C1 segment of cervical spinal cord (tissue), 14 donors: ENCODE measurements around the gene RYR3.
A peak's percentile ranks its signal among the peaks of the same experiment; 100 is the strongest.

ENCODE experiments used
- DNase-seq, 14 donors: peaks; one replicate each; lab custom pipeline; 2025; lab: John Stamatoyannopoulos, UW

The RYR3 gene

DNA sequence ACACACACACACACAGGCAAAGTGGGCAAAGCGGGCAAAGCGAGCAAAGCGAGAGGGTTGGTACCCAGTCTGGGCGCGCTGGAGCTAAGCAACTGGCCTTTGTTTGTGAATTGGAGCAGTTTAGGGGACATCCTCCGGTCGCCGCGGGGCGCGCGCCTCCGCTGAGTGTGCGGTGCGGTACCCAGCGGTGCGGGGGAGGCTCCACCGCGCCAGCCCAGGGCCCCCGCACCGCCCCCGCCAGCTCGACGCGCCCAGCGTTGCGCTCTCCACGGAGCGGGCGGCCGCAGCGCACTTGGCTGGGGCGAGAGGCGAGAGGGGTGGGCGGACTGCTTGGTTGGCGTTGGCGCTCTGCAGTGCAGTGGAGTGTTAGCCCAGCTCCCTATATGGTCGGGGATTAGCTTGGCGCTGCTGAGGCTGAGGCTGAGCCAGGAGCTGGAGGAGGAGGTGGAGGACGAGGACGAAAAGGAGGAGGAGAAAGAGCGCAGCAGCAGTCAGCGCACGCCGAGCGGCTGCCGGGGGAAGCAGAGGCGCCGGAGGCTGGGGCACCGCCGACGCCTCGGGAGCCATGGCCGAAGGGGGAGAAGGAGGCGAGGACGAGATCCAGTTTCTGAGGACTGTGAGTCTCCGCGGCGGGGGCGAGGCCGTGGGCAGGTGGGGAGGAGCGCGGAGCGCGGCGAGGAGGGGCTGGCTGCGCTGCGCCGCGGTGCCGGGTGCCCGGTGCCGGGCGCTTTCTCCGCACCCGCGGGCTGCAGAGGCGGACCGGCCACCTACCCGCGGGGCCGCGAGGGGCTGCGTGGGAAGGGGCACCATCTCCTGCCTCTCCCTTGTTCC lies at the start of gene RYR3:
Gene RYR3 (plus strand): TSS at position 487 of the 831 bp plus-strand sequence. CDS start 79 bp downstream, at position 566.
- DNase-seq = peak in 3 of 14 donors; percentile 38 to 60 (median 58)

- DNase-seq = no peak
Observed at GRCh38 chr15:33262306-33262705, 48.5 kb upstream of the RYR3 start.

DNA sequence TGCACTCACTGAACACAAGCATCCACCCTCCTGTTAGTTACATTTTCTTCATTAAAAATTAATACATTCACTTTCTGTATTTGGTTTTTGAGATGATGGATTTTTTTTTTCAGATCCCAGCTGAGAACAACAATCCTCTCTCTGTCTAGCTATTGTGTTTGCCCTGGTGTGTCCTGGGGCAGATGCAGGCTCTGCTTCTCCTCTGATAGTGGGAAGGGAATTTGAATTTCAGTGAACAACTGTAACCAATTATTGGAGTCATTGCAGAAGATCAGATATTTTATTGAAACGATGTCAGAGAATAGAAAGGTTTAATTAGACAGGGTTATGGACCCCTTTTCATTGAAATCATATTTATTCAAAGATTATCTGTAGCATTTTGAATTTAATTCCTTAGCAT lies 33.1 kb upstream of the RYR3 start:
- DNase-seq = no peak

DNA sequence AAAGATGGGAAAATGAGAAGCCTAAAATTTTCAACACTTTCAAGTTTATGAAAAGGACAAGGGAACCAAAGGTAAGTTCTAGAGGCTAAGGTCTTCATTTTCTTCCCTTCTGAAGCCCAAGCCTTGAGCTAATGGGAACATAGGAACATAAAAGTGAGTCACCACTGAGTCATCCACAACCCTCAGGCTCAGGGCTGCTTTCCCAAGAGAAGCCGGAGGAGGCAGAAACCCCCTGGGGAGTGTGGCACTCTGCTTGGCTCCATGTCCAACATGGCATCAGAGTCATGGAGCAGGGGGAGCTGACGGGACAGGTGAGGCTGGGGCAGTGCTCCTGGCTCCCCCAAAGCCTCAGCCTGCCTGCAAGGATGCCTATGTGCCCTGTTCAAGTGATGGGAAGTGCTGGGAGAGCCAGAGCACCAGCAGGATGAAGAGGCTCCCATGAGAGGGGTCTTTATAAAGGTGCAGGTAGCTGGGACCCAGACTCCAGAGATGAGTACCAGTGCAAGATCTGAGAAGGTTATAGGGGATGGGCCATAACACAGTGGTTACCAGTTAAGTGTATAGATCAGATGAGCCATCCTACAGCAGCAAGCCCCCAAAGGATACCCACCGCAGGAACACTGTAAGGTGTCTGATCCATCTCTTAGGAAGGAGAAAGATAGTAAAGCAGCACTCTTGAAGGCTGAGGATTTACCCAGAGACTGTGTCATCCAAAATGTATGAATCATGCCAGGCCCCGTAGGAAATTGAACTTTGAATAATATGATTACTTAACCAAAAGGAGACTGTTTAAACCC lies 31.8 kb upstream of the RYR3 start:
- DNase-seq = no peak

- no peak for DNase-seq
Observed at GRCh38 chr15:33279613-33280205, 31.1 kb upstream of the RYR3 start.

- no peak for DNase-seq
Observed at GRCh38 chr15:33282226-33283020, 28.3 kb upstream of the RYR3 start.

DNA sequence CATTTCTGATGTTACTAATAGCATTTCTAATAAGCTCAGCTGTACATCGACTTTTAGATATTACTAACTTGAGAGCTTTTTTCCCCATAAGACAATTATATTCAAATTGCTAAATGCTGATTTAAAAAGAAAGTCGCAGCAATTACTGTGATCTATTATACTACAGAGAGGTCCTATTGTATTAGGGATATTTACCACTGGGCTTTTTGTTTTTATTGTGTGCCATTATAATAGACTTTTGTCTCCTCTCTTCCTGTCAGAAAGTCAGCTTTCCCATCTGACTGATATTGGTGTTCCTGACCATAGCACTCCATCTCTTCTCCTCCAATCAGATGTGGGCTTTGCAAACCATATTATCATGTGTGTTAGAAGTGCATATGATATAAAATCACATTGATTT lies 27.2 kb upstream of the RYR3 start:
- DNase-seq = no peak

DNA sequence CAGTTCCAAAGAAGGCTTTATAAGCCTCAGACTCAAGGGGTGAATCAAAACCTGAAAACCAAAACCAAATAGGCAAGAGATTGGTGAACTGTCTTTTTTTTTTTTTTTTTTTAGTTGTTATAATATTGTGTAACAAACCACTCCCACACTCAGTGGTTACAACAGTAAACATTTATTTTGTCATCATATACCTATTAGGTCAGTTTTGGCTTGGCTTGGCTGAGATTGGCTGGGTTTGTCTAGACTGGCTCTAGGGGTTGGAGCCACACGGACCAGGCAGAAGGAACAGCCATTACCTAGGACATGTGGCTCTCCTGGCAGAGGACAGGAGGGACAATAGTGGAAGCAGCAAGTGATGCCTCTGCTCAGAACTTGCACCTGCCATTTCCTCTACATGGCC lies 26.4 kb upstream of the RYR3 start:
- no peak for DNase-seq

DNA sequence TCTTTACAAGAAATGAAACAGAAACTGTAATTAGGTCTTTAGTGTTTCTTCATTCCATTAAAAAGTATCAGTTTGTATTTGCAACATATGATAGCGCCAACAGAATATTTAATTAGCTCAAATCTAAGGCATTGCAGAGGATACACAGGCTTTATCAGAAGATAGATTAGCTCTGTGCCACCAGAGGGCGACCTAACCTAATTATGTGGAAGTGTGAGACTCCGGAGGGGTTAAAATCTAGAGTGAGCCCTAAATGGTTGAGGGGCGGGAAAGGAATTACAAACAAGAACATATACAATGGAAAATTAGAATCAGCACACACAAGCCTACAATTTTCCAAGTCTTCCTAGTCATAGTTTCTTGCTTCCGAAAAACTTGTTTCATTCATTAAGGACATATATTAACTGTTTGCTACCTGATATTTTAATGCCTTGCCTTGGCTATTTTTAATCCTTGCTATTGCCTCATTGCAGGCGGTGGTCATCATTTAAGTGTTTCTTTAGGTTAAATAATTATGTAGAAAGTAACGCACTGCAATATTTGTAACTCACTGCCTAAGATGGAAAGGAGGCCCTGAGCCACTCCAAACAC lies 18.0 kb upstream of the RYR3 start:
- peak in 5 of 14 donors; percentile 5 to 28 (median 12) for DNase-seq

DNA sequence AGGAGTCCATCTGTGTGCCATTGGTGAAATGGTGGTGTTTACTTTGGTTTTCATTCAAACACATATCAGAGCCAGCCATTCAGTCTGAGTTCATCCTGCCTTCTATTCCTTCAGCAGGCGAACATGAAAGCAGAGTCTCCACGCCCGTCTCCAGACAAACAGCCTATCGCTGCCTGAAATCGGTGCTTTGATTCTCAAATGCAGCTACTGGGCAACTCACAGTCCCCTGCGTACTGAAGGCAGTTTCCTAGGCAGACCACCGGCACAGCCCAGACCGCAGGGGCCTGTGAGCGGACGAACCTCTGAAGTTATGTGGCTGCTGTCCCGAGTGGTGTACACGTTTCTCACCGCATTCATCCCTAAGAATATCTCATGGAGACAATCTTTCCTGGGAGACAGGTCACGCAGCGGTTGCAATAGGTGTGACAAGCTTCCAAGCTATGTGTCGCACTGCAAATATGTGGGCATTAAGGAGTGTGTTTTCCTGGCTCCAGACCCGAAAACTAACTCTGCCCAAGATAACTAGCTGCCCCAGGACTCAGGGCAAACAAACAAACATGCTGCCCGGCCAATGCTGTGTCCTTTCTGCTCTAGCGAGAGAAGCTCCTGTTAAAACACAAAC lies 16.9 kb upstream of the RYR3 start:
- peak in 2 of 14 donors; percentile 6 to 37 for DNase-seq

DNA sequence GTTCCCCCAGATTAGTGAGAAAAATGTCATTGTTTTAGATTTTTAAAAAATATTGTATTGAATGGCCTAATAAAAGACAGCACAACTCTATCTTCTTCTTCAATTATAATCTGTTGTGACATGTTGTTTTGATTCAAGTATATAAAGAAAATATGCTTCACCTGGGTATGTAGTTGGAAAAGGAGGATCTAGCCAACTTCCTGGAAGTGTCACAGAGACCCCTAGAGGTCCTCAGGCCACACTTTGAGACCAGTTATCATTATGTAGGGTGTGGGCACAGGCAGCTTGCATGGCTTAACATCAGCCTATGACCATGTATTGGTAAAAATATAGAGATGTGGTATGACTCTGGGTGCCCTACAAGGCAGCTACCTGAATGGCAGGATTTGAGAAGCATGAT lies 14.7 kb upstream of the RYR3 start:
- no peak for DNase-seq

DNA sequence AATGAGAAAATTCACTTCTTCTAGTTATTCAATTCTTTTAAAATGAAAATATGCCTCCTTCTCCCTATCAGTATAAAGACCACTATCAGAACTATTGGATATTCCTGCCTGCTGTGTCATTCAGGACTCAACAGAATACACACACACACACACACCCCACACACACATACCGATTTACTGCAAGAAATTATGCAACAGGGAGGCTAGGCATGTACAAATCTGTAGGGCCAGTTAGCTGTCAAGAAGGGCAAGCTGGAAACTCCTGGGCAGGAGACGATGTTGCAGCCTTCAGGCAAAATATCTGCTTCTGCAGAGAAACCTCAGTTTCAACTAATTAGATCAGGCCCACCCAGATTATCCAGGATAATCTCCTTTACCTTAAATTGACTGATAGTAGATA lies 13.9 kb upstream of the RYR3 start:
- DNase-seq = no peak

DNA sequence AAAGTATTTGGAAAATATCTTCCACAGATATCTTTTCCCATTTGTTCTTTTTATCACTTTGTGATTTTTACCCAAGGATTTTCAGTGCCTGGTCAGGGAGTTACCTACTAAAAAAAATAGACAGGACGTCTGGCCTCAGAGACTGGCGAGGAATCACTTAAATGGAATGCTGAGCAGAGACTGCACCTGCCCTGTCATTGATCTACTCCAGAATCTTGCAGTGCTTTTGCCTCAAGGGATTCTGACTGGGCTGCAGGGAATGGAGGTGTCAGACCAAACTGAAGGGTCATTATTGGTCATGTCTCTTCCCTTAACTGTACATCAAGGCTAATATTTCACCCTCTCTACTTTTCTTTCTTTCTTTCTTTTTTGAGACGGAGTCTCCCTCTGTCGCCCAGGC lies 12.1 kb upstream of the RYR3 start:
- DNase-seq = no peak

GRCh38 chr15:33304924-33305323 lies 5.8 kb upstream of the RYR3 start:
- DNase-seq = peak in 2 of 14 donors; percentile 6 to 7

GRCh38 chr15:33309602-33310276 lies 1.0 kb upstream of the RYR3 start:
- peak in 2 of 14 donors; percentile 8 to 14 for DNase-seq

DNA sequence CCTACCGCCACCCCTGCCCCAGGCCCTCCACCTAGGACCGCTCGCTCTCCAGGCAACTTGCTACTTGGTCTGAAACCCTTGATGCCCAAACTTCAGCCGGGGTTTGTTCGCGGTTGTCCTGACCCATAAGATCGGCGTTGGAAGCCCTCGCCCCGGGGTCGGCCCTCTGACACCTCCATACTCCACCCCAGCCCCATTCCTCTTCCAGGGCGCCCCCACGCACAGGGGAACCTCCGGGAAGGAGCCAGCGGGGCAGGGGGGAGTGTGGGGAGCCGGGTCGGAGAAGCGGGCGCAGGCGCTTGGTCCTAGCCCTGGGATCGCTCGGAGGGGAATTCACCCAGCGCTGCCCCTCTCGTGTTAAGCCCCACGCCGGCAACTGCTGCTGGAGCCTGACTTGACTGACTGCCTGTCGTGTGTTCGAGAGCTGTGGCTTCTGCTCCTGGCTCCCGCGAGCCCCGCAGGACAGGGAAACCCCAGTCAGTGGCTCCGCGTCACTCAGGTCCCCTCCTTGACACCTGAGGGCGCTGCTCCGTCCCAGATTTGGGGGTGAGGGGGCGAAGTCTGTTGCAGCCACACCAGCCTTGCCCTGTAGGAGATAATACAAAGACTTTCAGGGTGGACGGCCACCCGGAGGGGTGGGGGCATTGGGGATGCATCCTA lies 675 bp downstream of the RYR3 start:
- peak in 3 of 14 donors; percentile 17 to 47 (median 45) for DNase-seq

GRCh38 chr15:33313491-33313890 lies 2.7 kb downstream of the RYR3 start:
- no peak for DNase-seq

DNA sequence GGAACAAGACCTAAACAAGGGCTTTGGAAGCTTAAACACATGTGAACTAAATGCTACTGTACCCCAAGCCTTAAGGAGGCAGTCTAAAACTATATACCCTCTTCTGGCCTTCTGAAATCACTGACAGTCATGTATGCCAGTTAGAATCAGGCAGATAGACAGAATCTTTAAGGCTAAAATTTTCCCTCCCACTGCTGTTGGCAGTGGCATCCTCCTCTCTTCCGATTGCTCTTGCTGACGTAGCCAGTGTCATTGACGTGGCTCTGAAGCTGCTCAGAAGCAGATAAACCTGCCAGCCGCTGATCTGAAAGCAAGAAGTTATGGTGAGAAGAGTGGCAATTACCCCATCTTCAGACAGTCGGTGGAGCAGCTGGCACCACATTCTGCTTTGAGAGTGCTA lies 3.3 kb downstream of the RYR3 start:
- DNase-seq = no peak

GRCh38 chr15:33315044-33315443 lies 4.3 kb downstream of the RYR3 start:
- DNase-seq = no peak

DNA sequence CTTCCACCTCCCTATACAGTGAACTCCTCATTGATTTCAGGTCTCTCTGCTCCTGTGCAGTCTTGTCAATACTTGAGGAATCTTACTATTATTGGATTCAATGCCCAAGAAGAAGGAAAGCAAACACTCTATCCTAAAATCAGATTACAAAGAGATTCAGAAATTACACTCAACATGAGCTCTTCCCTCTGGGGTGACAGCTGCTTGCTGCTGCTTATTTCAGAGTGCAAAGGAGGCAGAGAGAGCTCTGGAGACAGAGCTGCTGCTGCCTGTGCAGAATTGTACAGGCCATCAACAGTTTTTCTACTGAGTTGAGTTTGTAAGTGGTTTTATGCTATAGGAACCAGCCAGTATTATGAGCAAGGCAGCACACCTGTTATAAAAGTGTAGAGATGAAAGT lies 7.1 kb downstream of the RYR3 start:
- DNase-seq = no peak
